ENCODE data around the gene CHD9.

The CHD9 gene

DNA sequence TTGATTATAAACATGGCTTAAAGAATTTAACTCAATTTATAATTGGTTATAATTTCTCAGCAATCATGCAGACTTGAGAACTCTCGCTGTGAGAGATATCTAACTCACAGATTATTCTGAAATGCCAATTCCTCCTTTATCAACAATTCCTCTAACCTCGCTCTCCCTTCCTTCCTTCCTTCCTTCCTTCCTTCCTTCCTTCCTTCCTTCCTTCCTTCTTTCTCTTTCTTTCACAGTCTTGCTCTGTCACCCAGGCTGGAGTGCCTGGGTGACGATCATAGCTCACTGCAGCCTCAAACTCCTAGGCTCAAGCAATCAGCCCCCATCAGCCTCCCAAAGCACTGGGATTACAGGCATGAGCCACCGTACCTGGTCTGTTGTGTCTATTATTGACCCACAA lies 42.4 kb downstream of the CHD9 start:
- no peak for DNase-seq

DNA sequence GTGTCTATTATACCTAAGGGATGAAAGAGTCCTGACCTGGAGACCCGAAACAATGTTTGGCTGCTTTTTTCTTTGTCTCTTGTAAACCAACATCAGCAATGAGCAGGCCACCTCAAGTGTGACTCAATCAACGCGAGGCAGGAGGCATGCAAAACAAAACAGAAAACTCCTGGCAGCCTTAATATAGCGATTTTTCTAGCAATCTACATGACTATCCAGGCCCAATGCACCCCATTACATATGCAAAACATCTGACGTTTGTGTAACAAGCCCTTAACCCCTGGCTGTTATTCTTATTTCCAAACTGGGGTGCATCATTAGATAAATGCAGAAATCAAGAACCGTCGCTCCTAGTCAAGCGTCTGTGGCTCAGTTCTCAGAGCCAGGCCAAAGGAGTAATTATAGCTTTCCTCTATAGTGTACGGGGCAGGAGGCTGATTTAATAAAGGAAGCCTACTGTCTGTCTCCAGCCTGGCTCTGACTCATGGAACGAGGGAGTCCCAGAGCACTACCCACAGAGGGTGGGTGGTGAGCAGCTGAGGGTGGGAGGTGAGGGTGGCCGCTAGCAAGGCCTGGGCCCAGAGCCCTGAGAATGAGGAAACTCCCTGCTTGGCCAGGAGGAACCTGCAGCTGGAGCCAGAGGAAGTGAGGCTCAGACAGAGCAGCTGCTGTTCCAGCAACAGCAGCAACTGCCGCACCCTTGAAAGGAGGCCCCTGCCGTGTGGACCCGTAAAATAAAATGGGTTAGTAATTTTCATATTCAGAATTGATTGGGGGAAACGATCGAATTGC lies 43.9 kb downstream of the CHD9 start:
- DNase-seq = peak; percentile 20 to 66

DNA sequence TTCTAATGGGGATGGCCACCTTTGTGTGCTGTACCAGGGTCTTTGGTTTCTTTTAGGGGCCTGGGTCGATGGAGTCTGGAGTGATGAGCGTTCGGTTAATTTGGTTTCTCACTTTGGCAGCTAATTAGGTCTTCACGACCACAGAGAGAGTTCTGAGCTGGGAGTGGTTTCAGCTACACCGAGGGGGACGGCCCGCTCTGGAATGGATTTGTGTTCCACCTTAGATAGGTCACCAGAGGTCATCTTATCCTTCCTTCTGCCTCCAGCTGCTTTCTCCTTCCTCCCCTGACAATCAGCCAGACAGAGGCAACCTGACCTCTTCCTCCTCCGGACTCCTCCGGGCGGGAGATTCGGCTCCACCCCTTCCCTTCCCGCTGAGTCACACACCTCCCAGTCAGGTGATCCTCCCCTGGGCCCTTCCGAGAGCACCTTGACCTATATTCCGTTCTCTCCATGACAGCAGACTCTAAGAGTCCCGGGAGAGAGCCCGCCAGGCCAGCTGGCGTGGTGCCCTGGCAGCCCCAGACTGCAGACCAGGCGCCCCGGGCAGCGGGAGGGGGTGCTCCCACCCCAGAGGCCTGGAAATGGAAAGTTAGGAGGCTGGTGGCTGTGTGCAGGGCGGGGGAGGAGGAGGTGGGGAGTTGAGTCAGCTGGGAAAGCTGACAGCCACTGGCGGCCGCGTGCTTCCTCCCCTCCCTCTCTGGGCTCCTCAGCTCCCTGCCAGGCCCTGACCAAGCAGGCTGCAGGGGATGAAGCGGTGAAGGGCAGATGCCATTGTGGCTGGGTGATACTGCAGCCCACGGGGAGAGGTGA lies 44.7 kb downstream of the CHD9 start:
- DNase-seq = peak; percentile 35 to 66

DNA sequence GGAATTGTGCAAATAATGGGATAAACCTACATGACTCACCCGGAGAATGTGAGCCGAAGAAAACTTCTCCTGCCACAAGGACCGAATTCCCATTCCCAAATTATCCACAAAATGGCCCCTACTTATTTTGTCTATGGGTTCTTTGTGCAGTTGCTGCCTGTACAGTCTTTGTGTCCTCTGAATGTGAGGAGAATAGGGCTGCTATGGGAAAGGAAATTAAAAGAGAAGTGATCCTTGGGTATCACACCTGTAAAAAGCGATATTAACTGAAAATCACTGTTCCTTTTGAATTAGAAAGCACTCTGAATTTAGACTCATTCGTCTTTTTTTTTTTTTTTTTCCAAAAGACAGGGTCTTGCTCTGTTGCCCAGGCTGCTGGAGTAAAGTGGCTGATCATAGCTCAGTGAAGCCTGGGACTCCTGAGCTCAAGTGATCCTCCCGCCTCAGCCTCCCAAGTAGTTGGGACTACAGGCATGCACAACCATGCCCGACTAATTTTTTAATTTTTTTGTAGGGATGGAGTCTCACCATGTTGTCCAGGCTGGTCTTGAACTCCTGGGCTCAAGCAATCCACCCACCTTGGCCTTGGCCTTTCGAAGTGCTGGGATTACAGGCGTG lies 45.4 kb downstream of the CHD9 start:
- DNase-seq = peak in 1 of 2 experiments; percentile 30

DNA sequence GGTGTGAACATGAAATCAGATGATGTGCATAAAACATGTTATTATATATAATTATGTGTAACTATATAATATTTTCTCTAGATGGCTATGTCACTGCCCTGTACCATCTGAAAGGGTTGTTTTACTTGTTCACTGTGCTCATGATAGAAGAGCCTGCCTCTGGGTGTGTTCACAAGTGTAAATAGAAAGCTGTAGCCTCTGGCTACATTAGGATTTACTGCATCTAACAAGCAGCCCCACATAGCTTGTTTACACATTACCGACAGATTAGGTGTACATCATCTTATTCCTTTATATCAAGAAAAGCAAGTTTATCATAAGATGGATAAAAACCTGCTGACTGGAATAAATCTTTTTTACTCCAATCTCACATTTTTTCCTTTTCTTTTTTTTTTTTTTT lies 46.1 kb downstream of the CHD9 start:
- no peak for DNase-seq

DNA sequence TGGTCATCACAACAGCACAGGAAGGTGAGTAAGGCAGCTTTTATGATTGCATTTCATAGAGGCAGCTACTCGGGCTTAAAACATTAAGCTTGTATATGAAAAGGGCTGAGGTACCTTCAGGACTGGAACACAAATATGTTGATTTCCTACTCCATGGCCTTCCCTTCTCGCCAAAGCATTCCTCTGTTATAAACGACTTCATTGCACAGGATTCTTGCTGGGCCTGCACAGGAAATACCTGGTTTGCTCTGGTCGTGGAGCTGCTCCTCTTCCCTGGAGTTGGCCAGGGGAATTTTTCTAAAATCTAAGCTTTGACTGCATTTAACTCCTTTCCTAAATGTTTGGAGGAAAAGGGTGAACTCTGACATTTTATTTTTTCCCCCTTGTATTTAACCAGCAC lies 49.0 kb downstream of the CHD9 start:
- no peak for DNase-seq

DNA sequence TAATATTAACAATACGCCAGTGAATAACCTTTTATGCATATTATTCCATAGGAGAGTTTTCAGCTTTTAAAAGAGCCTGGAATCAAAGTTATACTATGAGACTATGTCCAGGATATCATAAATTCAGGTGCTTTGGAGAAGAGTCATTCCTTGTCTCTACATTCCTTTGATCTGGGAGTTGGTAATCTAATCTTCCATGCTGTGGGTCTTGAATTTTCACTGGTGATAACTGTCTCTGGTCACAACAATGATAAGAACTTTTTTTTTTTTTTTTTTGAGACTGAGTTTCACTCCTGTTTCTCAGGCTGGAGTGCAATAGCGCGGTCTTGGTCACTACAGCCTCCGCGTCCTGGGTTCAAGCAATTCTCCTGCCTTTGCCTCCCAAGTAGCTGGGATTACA lies 50.8 kb downstream of the CHD9 start:
- no peak for DNase-seq

DNA sequence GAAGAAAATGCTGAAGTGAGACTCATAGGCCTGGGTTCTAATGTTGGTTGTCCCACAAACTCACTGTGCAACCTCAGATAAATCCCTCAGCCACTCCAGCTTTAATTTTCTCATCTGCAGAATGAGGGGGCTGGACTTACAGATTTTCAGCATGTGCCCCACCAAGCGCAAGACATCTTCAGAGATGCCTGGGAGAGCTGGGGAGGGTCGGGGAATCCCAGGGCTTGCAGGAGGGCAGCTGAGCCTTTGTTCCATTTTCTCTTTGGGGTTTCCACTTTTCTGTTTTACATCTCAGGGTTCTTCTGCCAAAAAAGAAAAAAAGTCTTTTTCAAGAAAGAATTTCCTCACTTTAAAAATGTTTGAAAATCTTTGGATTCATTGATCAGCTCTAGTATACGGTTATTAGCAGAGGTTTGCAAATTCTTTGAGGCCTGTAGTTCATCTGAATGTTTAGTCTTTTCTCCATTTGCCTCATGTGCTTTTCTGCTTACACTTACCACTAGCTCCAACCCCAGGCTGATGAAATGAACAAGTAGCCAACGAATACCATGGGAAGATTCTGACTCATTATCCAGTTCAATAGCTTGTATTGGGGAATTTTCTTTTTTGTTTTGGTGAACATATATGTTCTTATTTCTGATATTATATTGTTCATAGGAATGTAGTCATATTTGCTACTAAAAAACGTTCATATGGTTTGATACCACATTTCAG lies 56.4 kb downstream of the CHD9 start:
- DNase-seq = no peak

DNA sequence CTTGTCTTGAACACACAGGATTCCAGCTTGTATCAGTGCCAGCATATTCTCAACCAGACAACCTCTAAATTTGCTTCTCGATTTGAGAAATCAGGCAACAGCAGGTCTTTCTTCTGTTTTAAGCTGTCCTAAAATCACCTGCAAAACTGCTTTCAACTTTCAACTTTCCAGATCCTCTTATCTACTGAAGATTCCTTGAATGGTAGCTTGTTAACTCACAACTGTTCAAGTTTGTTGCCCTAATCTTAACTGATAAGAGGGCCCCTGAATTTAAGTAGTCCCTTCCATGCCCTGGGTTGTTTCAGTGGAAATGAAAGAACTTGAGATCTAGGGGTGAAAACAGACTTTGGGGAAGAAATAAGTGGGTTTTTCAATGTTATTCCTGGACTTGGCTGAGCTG lies 57.2 kb downstream of the CHD9 start:
- no peak for DNase-seq

DNA sequence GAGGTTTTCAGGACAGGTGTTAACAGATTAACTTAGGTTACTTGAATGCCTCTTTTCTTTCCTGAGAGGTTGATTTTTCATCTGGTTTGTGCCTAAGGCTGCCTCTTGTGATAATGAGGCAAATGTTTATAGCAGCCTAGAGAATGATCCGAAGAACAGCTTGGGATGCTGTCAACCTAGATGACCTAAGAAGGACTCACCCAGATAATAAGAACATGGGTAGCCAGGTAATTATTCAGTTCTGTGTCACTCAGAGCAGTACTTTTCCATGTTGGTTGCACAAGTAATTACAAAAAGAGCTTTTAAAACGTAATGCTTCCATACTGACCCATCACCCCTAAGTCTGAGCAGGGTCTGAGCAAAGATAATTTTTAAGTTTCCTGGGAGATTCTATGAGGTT lies 60.3 kb downstream of the CHD9 start:
- DNase-seq = no peak

DNA sequence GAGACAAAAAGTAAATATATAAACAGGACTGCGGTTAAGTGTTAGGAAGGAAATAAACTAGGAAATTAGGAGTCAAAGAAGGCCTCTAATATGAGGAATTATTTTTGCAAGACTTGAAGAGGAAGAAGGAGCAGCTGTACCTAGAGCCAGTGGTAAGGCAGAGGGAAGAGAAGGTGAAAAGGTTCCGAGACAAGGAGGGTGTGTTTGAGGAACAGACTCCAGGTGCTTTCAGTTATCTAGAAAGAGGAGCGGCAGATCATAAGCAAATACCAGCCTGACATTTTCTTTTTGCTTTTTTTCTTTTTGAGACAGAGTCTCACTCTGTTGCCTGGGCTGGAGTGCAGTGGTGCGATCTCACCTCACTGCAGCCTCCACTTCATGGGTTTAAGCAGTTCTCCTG lies 61.0 kb downstream of the CHD9 start:
- no peak for DNase-seq

DNA sequence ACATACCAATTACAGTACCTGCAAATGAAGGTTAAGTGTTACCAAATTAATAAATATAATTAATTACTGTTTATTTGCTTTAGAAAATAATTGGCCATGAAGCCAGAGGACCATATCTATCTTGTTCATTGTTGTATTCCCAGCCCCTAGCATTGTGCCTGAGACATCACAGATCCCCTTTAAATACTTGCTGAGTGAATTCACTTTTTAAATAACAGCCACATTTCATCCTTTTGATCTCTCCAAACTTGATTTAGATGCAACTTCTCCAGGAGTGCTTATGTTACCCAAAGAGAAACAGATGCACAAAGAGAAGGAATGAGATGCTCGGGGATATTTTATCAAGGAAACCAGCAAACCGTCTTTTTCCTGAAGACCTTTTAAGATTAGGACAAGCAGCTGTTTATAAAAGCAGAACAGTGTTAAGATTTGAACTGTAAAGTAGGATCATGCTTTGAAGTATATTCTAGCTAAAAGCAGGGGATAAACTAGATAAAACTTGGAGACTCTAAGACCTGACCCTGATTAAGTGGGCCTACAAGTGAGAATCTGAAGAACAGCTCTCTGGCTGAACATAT lies 66.3 kb downstream of the CHD9 start:
- no peak for DNase-seq

DNA sequence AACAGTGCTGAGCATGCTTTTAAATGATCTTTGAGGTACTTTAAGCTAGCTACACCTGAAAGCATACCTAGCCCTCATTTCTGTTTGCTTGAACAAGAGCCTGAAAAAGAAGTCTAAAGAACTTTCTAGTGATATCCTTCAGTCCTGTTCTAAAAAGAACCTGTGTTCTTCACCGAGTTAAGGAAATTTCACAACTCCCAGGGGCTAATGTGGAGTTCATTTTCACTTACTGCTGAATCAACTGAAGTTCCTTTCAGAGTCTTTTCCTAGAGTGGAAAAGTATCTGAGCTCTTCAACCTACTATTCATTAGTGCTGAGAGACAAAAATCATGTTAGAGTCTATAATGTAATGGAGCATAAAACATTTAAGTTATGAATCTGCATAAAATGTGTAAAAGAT lies 66.9 kb downstream of the CHD9 start:
- DNase-seq = no peak

DNA sequence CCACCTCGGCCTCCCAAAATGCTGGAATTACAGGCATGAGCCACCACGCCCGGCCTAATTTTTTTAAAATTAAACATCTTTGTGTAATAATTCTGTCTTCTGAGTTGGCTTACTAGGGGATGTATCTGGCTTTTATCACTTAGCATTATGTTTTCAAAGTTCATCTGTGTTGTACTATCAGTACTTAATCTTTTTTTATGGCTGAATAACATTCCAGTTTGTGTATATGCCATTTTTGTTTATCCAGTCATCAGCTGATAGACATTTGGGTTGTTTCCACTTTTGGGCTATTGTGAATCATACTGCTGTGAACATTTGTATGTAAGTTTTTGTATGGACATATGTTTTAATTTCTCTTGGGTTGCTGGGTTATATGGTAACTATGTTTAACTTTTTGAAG lies 69.0 kb downstream of the CHD9 start:
- no peak for DNase-seq

DNA sequence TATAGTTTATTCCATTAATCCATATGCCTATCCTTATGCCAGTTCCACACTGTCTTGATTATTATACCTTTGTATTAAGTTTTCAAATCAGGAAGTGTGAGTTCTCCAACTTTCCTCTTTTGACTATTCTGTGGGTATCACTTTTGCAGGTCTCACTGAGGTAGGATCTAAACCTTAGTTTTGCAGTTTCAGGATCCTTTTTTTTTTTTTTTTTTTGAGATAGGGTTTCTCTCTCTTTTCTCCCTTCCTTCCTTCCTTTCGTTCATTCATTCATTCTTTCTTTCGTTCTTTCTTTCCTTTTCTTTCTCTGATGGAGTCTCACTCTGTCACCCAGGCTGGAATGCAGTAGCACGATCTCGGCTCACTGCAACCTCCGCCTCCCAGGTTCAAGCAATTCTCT lies 71.6 kb downstream of the CHD9 start:
- DNase-seq = no peak

DNA sequence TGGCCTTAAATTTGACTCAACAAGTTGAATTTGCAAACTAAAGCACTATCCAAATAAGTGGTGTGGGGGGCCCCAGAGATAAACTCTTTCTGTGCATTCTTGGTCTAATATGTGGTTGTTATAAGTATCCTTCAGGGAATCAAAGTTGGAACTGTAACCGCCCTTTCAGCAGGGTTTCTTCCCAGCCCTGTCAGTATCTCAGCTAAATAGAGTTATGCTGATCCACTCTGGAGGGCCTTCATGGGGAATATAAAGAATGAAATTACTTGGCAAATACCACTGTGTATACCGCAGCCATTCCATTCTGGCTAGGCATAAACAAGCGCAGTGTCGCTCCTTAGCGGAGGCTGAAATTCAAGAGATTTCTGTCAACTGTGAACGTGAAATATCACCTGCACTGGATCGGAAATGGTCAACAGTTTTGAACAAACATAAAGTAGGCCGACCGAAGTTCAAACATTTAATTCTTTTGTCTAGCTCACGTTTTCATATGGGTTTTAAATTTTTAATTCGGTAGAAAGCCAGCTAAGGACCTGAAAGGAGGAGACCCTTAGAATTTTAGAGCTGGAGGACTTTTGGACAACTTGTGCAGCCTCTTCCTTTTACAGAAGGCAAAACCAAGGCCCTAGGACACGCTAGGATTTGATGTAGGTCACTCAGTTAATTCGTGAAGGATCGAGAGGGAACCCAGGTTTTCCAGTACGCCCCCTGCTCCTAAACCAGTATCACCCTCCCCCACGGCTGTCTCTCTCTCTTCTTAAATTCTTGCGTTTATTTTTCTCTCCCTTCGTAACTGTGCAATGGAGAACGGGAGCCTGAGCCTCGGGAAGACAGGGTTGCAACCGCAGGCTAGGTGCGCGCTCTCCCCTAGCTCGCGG lies 74.7 kb downstream of the CHD9 start:
- DNase-seq = no peak

DNA sequence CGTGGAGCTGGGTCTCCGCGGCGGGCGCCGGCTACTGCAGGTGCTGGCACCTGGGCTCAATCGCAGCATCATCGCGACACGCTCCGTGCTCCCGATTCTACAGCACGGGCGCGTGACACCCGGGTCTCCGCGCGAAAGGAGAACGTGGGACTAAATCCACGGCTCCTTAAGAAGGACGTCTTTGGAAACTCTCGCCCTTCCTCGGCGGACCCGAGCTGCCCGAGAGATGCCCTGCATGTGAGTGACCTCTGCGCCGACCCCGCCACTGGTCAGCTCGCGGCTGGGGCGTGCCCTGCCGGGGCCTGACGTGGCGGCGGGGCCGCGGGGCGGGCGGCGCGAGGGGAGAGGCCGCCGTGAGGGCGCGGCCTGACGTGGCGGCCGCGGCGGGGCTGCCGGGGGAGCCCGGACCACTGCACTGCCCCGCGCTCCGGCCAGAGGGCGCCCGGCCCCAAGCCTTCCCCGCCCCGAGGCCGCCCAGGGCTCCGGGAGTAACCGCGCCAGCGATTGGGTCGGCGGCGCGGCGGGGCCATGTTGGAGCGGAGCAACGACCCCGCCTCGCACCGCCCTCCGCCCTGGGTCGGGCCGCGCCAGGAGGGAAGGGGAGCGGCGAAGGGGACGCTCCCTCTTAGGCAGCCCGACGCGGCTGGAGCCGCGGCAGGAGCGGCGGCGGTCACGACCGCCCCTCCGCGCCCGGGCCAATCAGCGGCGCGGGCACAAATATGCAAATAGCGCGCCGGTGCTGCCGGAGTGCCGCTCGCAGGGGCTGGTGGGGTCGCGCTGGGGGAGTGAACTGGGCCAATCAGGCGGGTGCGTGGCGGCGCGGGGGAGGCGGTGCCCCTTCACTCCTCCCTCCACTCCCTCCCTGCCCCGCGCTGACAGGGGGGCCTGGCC lies 75.6 kb downstream of the CHD9 start:
- peak; percentile 69 to 92 for DNase-seq

DNA sequence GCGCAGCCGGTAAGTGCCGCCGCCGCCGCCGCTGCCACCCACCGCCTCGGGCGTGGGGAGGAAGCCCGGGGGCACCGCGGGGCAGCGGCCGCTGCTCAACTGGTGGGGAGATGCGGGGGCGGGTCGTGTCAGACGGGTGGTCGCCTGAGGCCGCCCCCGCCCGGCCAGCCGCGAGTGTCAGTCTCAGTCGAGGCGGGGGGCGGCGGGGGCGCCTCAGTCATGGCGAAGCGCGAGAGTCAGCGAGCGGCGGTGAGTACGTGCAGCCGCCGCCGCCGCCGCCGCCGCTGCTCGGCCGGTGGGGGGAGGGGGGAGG lies 76.2 kb downstream of the CHD9 start:
- peak in 1 of 2 experiments; percentile 24 for DNase-seq

DNA sequence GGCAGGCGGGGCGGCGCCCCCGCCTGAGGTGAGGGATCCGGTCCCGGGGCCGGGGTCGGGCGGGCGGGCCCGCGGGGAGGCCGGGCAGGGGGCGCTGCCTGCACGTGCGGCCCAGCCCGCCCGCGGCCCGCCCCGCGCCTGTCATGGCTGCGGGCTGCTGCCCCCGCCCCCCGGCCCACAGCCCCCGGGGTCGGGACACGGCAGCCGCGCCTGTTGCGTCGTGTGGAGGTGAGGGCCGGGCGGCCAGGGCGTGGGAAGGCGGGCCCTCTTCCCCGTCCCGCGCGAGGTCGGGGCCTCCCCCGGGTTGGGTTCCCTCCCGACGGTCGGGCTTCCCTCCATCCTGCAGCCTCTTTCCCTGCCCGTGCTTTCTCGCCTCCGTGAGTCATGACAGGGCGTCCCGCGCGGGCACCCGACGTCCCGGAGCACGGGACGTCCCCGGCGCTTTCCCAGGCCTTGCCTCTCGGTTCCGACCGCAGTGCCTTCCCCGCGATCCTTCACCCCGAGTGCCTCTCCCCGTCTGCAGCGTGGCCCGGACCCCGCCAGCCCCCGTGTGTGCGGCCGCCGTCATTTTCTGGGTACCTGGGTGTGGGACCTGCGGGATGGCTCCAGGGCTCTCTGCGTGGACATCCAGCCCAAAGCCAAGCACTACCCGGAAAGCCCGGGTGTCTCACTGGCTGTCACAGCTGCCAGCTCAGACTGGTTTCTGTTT lies 76.7 kb downstream of the CHD9 start:
- DNase-seq = peak in 1 of 2 experiments; percentile 24

DNA sequence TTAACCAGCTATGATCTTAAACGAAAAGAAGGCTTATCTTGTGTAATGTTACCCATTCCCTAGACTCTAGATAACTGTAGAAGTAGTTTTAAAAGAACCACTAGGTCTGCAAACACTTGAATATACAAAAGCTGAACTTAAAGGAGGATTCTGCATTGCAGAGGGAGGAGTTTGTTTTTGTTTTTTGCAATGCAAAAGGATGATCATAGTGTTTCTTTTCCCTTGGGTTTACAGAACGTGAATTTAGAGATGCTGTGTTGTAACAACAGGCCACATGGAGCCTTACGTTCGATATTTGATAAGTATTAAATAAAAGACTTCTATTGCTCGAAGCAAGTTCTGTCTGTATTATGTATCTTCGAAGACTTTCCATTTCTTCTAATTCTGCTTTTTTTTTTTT lies 77.6 kb downstream of the CHD9 start:
- no peak for DNase-seq
